K562 (cell line): Measurements from ENCODE around the gene UBR4. TPM values are rescaled to one million over a fixed set of nuclear protein-coding genes. Genes with fewer than 3 reads are reported as not detected.

Source experiments
- CHD4 ChIP-seq: fragments of 200-600 bp; sonication (generic); IDR thresholded peaks from 3 replicates; pipeline ENCODE4 v1.6.1; 2012; ENCODE audit warnings: low read depth, mild to moderate bottlenecking, mixed read lengths, low read length, inconsistent platforms; ENCODE audit not compliant: insufficient read depth, insufficient replicate concordance, poor library complexity, severe bottlenecking
- E2F4 ChIP-seq: sonication (generic); formaldehyde crosslinking; IDR thresholded peaks from 2 replicates; pipeline ENCODE4 v1.8.0; 2022; ENCODE audit warnings: mild to moderate bottlenecking, low read depth, missing genetic modification reagents
- GTF3C2 ChIP-seq: IDR thresholded peaks from 3 replicates; pipeline ENCODE4 v1.6.1; 2011; ENCODE audit warnings: borderline replicate concordance, mild to moderate bottlenecking, moderate library complexity; ENCODE audit not compliant: insufficient read length; ENCODE audit errors: extremely low read depth
- MLLT1 ChIP-seq, 2 experiments: fragments of 450-650 bp; IDR thresholded peaks; 2 replicates each; pipeline ENCODE4 v1.6.1; 2016
- OTX1 ChIP-seq: fragments of 450-650 bp; formaldehyde crosslinking; IDR thresholded peaks from 2 replicates; pipeline ENCODE4 v1.4.0; 2022; ENCODE audit warnings: mild to moderate bottlenecking
- POLR2A ChIP-seq: fragments of 450-650 bp; conservative IDR thresholded peaks from 2 replicates; pipeline ENCODE4 v1.6.1; 2016
- SMC3 ChIP-seq: conservative IDR thresholded peaks from 2 replicates; pipeline ENCODE4 v1.6.1; 2011; ENCODE audit warnings: low read depth, low read length, improper control_type of control experiment; ENCODE audit not compliant: insufficient read depth
- TCFL5 ChIP-seq: fragments of 250-450 bp; sonication (Bioruptor Pico); conservative IDR thresholded peaks from 2 replicates; pipeline ENCODE4 v1.6.1; 2021; ENCODE audit warnings: mild to moderate bottlenecking, moderate library complexity, matching md5 sums
- TFAM ChIP-seq: fragments of 250-450 bp; sonication (Bioruptor Pico); conservative IDR thresholded peaks from 2 replicates; pipeline ENCODE4 v1.5.0; 2021; ENCODE audit warnings: mild to moderate bottlenecking, moderate library complexity
- USF1 ChIP-seq: sonication (generic); formaldehyde crosslinking; IDR thresholded peaks from 2 replicates; pipeline ENCODE4 v1.9.0; 2022; ENCODE audit warnings: mild to moderate bottlenecking, missing genetic modification reagents
- ZFX ChIP-seq: sonication (generic); formaldehyde crosslinking; IDR thresholded peaks from 2 replicates; pipeline ENCODE4 v1.8.0; 2022; ENCODE audit warnings: mild to moderate bottlenecking, missing genetic modification reagents, moderate library complexity
- ZMIZ1 ChIP-seq, 2 experiments: fragments of 150-350 bp in 1 of 2; IDR thresholded peaks; 2 replicates each; pipeline ENCODE4 v1.6.1; 2012 to 2016; ENCODE audit warnings: low read depth in 2 of 2, low read length in 2 of 2, mild to moderate bottlenecking in 1 of 2, moderate library complexity in 1 of 2
- ZNF140 ChIP-seq: fragments of 250-450 bp; sonication (Bioruptor Pico); IDR thresholded peaks from 2 replicates; pipeline ENCODE4 v1.8.0; 2021; ENCODE audit warnings: moderate library complexity, mild to moderate bottlenecking, inconsistent platforms
- ZNF41 ChIP-seq: fragments of 250-450 bp; sonication (Bioruptor Pico); conservative IDR thresholded peaks from 2 replicates; pipeline ENCODE4 v1.4.0; 2020; ENCODE audit warnings: mild to moderate bottlenecking
- ZNF57 ChIP-seq: fragments of 450-650 bp; formaldehyde crosslinking; IDR thresholded peaks from 2 replicates; pipeline ENCODE4 v1.4.0; 2020; ENCODE audit warnings: mild to moderate bottlenecking, moderate library complexity
- polyA plus RNA-seq, 8 experiments: library from polyadenylated mRNA; depleted of rRNA in 4 of 8; stranded (reverse) in 5 of 8; unstranded in 3 of 8; fragments of >200 nt; fragmentation: Nextera tagmentation in 2 of 8; fragmentation: Illumina TruSeq in 1 of 8; extraction: Ambion mirVana in 2 of 8; extraction: Trizol in 1 of 8; gene quantifications; 2 replicates each; pipeline versions ENCODE4 v1.2.1 to v1.2.3, GENCODE V29; 2011 to 2014; ENCODE audit warnings: inconsistent platforms in 1 of 8, missing spikeins in 1 of 8
- total RNA-seq, 7 experiments: library from RNA; depleted of rRNA in 6 of 7; stranded (reverse); fragments of >200 nt in 6 of 7; fragmentation: Illumina TruSeq in 2 of 7; extraction: Trizol in 2 of 7; gene quantifications; 2 replicates each; pipeline versions ENCODE4 v1.2.1 to v1.2.3, GENCODE V29; 2011 to 2021; ENCODE audit warnings: low replicate concordance in 1 of 7

The UBR4 gene
- total and polyA plus RNA-seq, 9 of the 15 experiments (the other 6 are each of a cell fraction or from before 2014, with no cell fraction given): 55.4 to 277 (median 123) TPM

- TF ChIP-seq SMC3 (peak; percentile 54; the same call in 1 of the 2 replicates), ZNF41 (CRISPR knock-in tag) (no peak), MLLT1 (IDR thresholded peaks at IDR 0.05) (no peak), CHD4 (no peak), USF1 (0 out of 2 replicates have a peak, but pooled peaks have one; percentile 17), E2F4 (CRISPR knock-in tag) (no peak), TFAM (no peak), ZNF140 (CRISPR knock-in tag) (no peak), POLR2A (no peak), ZMIZ1 (IDR thresholded peaks at IDR 0.05; ENCODE audit: low read depth in 2 of 2, low read length in 2 of 2) (no peak), ZNF57 (CRISPR knock-in tag) (no peak), TCFL5 (CRISPR knock-in tag) (no peak), GTF3C2 (no peak), OTX1 (CRISPR knock-in tag) (no peak), ZFX (CRISPR knock-in tag) (peak; percentile 58)
Measured at GRCh38 chr1:19240673-19241538, 30.8 kb upstream of the UBR4 start (continued).
